H1 (cell line): ENCODE results near the gene CD200R1L. TPM values are rescaled to one million over a fixed set of nuclear protein-coding genes. Genes with fewer than 3 reads are reported as not detected.
"Not testable (repeated sequence)": the region's sequence is repeated elsewhere in the genome, so short reads cannot be mapped to it uniquely, and the experiment has no call there.

Experiments
- CTCF ChIA-PET: fragments of 300-600 bp; sonication (Branson Sonifier 250); formaldehyde crosslinking; loops from one replicate; lab custom pipeline; 2021; ENCODE audit not compliant: partially characterized antibody; lab: Charles Lee
- POLR2A ChIA-PET: fragments of 300-600 bp; sonication (Branson Sonifier 250); formaldehyde crosslinking; loops from one replicate; lab custom pipeline; 2021; ENCODE audit warnings: inconsistent platforms; ENCODE audit not compliant: partially characterized antibody; lab: Charles Lee
- DNase-seq, 2 experiments: peaks; one replicate each; pipeline versions ENCODE4 v3.0.0 to v3.0.0-alpha.2; 2010 to 2022; ENCODE audit warnings: low spot score in 2 of 2, low read depth in 1 of 2, mixed read lengths in 1 of 2
- FAIRE-seq: peaks from 2 replicates; lab custom pipeline; 2011; peaks lifted over from hg19 to GRCh38; lab: Jason Lieb, UNC
- H2AFZ ChIP-seq: 2 replicates; pipeline ENCODE4 v1.8.1; 2012; ENCODE audit warnings: low read length, inconsistent platforms
- H2AK5ac ChIP-seq: 2 replicates; pipeline ENCODE4 v1.6.1; 2013; ENCODE audit warnings: low read depth, low read length
- H2BK120ac ChIP-seq: replicated peaks from 2 replicates; pipeline ENCODE3; 2013; ENCODE audit warnings: low read depth, low read length, inconsistent platforms
- H2BK12ac ChIP-seq: 2 replicates; pipeline ENCODE4 v1.6.1; 2013; ENCODE audit warnings: low read depth, low read length
- H2BK15ac ChIP-seq: 2 replicates; pipeline ENCODE4 v1.6.1; 2013; ENCODE audit warnings: low read length
- H2BK20ac ChIP-seq: 2 replicates; pipeline ENCODE4 v1.6.1; 2013; ENCODE audit warnings: low read length
- H2BK5ac ChIP-seq: 2 replicates; pipeline ENCODE4 v1.6.1; 2013; ENCODE audit warnings: low read depth, low read length
- H3K14ac ChIP-seq: 2 replicates; pipeline ENCODE4 v1.6.1; 2013; ENCODE audit warnings: inconsistent platforms; ENCODE audit not compliant: insufficient read length
- H3K18ac ChIP-seq: 2 replicates; pipeline ENCODE4 v1.6.1; 2013; ENCODE audit warnings: low read length; ENCODE audit errors: extremely low read depth
- H3K23ac ChIP-seq: 2 replicates; pipeline ENCODE4 v1.6.1; 2013; ENCODE audit warnings: inconsistent platforms; ENCODE audit not compliant: insufficient read length
- H3K23me2 ChIP-seq: 2 replicates; pipeline ENCODE4 v1.6.1; 2013; ENCODE audit warnings: low read depth, low read length
- H3K27ac ChIP-seq: 2 replicates; pipeline ENCODE4 v1.6.1; 2011; ENCODE audit warnings: low read depth, low read length, inconsistent platforms
- H3K27me3 ChIP-seq, 4 experiments: replicated peaks in 1 of 4; 1 replicate in 1 of 4; 2 replicates in 3 of 4; pipeline versions ENCODE4 v1.6.1 to v1.8.1; 2011 to 2013; ENCODE audit warnings: low read length in 3 of 4, mild to moderate bottlenecking in 3 of 4, inconsistent platforms in 2 of 4, mixed read lengths in 2 of 4, moderate library complexity in 1 of 4; ENCODE audit not compliant: control insufficient read depth in 3 of 4, insufficient read depth in 3 of 4; ENCODE audit errors: extremely low read depth in 1 of 4
- H3K36me3 ChIP-seq, 4 experiments: 2 replicates each; pipeline versions ENCODE4 v1.6.1 to v1.8.1; 2011 to 2013; ENCODE audit warnings: mild to moderate bottlenecking in 4 of 4, low read length in 3 of 4, moderate library complexity in 2 of 4, control low read depth in 1 of 4, inconsistent platforms in 1 of 4; ENCODE audit not compliant: insufficient read depth in 4 of 4, control insufficient read depth in 2 of 4
- H3K4ac ChIP-seq: replicated peaks from 2 replicates; pipeline ENCODE3; 2013; ENCODE audit warnings: low read length, low read depth, mixed read lengths, inconsistent platforms; ENCODE audit not compliant: insufficient read length
- H3K4me1 ChIP-seq, 4 experiments: replicated peaks in 1 of 4; 1 replicate in 1 of 4; 2 replicates in 3 of 4; pipeline versions ENCODE4 v1.6.1 to v1.8.1; 2011 to 2013; ENCODE audit warnings: low read length in 3 of 4, inconsistent platforms in 2 of 4, mixed read lengths in 1 of 4; ENCODE audit not compliant: insufficient read depth in 4 of 4, control insufficient read depth in 3 of 4
- H3K4me2 ChIP-seq, 2 experiments: 2 replicates each; pipeline versions ENCODE4 v1.6.1 to v1.8.1; 2011 to 2013; ENCODE audit warnings: low read depth in 2 of 2, low read length in 2 of 2, control low read depth in 1 of 2, inconsistent platforms in 1 of 2, mild to moderate bottlenecking in 1 of 2; ENCODE audit not compliant: insufficient read depth in 1 of 2
- H3K4me3 ChIP-seq, 4 experiments: fragments of 200-600, 300-600 bp in 1 of 4; sonication (generic), shearing (Covaris generic), sonication (Bioruptor Twin) in 1 of 4; 2 replicates each; pipeline versions ENCODE4 v1.5.1 to v1.8.1; 2011 to 2016; ENCODE audit warnings: low read length in 4 of 4, low read depth in 3 of 4, control low read depth in 2 of 4, inconsistent platforms in 2 of 4, mild to moderate bottlenecking in 2 of 4, mixed read lengths in 1 of 4, moderate library complexity in 1 of 4; ENCODE audit not compliant: insufficient read depth in 2 of 4; ENCODE audit errors: extremely low read depth in 1 of 4
- H3K56ac ChIP-seq: replicated peaks from 2 replicates; pipeline ENCODE3; 2013; ENCODE audit warnings: low read depth, mild to moderate bottlenecking, mixed read lengths, low read length, inconsistent platforms; ENCODE audit not compliant: insufficient read length
- H3K79me1 ChIP-seq: 2 replicates; pipeline ENCODE4 v1.6.1; 2013; ENCODE audit warnings: low read depth, low read length, control low read depth
- H3K79me2 ChIP-seq, 2 experiments: 2 replicates each; pipeline versions ENCODE4 v1.6.1 to v1.8.1; 2012 to 2013; ENCODE audit warnings: low read length in 2 of 2, mild to moderate bottlenecking in 2 of 2, inconsistent platforms in 1 of 2; ENCODE audit not compliant: insufficient read depth in 2 of 2, control insufficient read depth in 1 of 2
- H3K9ac ChIP-seq, 4 experiments: replicated peaks in 1 of 4; 1 replicate in 1 of 4; 2 replicates in 3 of 4; pipeline versions ENCODE4 v1.6.1 to v1.8.1; 2011 to 2013; ENCODE audit warnings: low read depth in 3 of 4, low read length in 3 of 4, control low read depth in 2 of 4, mild to moderate bottlenecking in 2 of 4, moderate library complexity in 2 of 4, inconsistent platforms in 1 of 4; ENCODE audit errors: extremely low read depth in 1 of 4
- H3K9me3 ChIP-seq, 2 experiments: 2 replicates each; pipeline versions ENCODE4 v1.6.1 to v1.8.1; 2012 to 2013; ENCODE audit warnings: mild to moderate bottlenecking in 2 of 2, moderate library complexity in 2 of 2, control low read depth in 1 of 2, inconsistent platforms in 1 of 2, low read depth in 1 of 2, low read length in 1 of 2, mixed read lengths in 1 of 2; ENCODE audit not compliant: insufficient read depth in 2 of 2
- H4K20me1 ChIP-seq, 2 experiments: replicated peaks in 1 of 2; 2 replicates each; pipeline versions ENCODE3 to v1.8.1; 2011 to 2013; ENCODE audit warnings: inconsistent platforms in 2 of 2, low read length in 2 of 2, mild to moderate bottlenecking in 1 of 2; ENCODE audit not compliant: insufficient read depth in 2 of 2, control insufficient read depth in 1 of 2
- H4K5ac ChIP-seq: 2 replicates; pipeline ENCODE4 v1.6.1; 2013; ENCODE audit warnings: low read length, low read depth, mixed read lengths, inconsistent platforms; ENCODE audit not compliant: insufficient read length
- H4K8ac ChIP-seq: 2 replicates; pipeline ENCODE4 v1.8.0; 2013; ENCODE audit warnings: mild to moderate bottlenecking, moderate library complexity, low read length, inconsistent platforms; ENCODE audit not compliant: insufficient read depth; ENCODE audit errors: extremely low read depth
- H4K91ac ChIP-seq: replicated peaks from 2 replicates; pipeline ENCODE3; 2013; ENCODE audit warnings: low read length, mixed read lengths, inconsistent platforms; ENCODE audit not compliant: insufficient read length
- GTF2F1 ChIP-seq: IDR thresholded peaks from 2 replicates; pipeline ENCODE4 v1.6.1; 2012; ENCODE audit warnings: low read depth, low read length, improper control_type of control experiment, borderline replicate concordance
- KDM4A ChIP-seq: IDR thresholded peaks from one replicate; pipeline ENCODE4 v1.7.1; 2012; ENCODE audit warnings: low read depth, mild to moderate bottlenecking, moderate library complexity, low read length, inconsistent platforms; ENCODE audit not compliant: severe bottlenecking
- RXRA ChIP-seq: IDR thresholded peaks from 2 replicates; pipeline ENCODE4 v1.6.1; 2011; ENCODE audit warnings: low read depth, mild to moderate bottlenecking, low read length, moderate library complexity; ENCODE audit not compliant: insufficient read depth
- SIN3A ChIP-seq, 2 experiments: IDR thresholded peaks in 1 of 2; conservative IDR thresholded peaks in 1 of 2; 2 replicates each; pipeline ENCODE4 v1.6.1; 2011 to 2012; ENCODE audit warnings: low read length in 2 of 2, improper control_type of control experiment in 1 of 2, low read depth in 1 of 2, mild to moderate bottlenecking in 1 of 2
- WGBS, 2 experiments: shearing (Covaris generic) in 1 of 2; methylation state at CpG; one replicate each; pipeline versions ENCODE4 v1.1.6 to v1.1.7; 2013 to 2015; ENCODE audit warnings: low lambda C conversion rate in 2 of 2, mixed read lengths in 2 of 2, inconsistent platforms in 1 of 2, low coverage in 1 of 2, missing lambda C conversion rate in 1 of 2; ENCODE audit not compliant: insufficient replicate concordance in 2 of 2, insufficient coverage in 1 of 2, insufficient read length in 1 of 2; ENCODE audit errors: extremely low coverage in 1 of 2, missing lambda C conversion rate in 1 of 2; 5-methylcytosine and 5-hydroxymethylcytosine counted together
- polyA plus RNA-seq, 7 experiments: library from polyadenylated mRNA; depleted of rRNA in 3 of 7; stranded (reverse) in 5 of 7; unstranded in 2 of 7; fragments of >200 nt in 5 of 7; fragments of 200-250 nt in 2 of 7; gene quantifications; 1 replicate in 5 of 7; 2 replicates in 1 of 7; 4 replicates in 1 of 7; pipeline versions ENCODE4 v1.2.1 to v1.2.3, GENCODE V29; 2011 to 2013; ENCODE audit warnings: missing spikeins in 2 of 7, mixed read lengths in 2 of 7
- total RNA-seq: library from RNA; stranded (reverse); fragmentation: NEBNext Ultra II Directional; extraction: Animal tissue kit (Norgen Biotek cat#: 25700); gene quantifications from 2 replicates; pipeline ENCODE4 v1.2.1, GENCODE V29; 2021

CD200R1L gene
- total and polyA plus RNA-seq, 2 of the 8 experiments (the other 6 are each of a cell fraction or from before 2014, with no cell fraction given): not detected

DNA sequence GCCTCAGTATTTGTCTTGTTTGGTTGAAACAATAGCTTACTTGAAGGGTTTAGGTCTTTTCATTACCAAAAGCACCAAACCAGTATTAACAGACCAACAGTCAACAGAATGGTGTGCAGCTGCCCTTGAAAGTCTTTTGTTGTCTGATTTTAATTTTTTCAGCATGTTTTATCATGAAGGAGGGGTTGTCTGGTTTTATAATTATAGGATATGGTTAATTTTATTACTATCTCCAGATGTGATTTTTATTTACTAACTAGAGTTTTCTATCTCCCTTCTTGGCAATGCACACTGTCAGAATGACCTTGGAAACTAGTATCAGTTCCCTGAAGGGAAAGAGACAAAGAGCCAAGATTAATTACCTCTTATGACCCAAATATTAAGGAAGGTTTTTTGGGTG is 9.2 kb upstream of the CD200R1L start (continued):
- TF ChIP-seq KDM4A (no peak), SIN3A (conservative IDR thresholded peaks at IDR 0.05 in 1 of 2, IDR thresholded peaks at IDR 0.05 in 1 of 2; ENCODE audit: low read depth in 1 of 2, low read length in 2 of 2) (no peak), GTF2F1 (no peak), RXRA (no peak)

DNA sequence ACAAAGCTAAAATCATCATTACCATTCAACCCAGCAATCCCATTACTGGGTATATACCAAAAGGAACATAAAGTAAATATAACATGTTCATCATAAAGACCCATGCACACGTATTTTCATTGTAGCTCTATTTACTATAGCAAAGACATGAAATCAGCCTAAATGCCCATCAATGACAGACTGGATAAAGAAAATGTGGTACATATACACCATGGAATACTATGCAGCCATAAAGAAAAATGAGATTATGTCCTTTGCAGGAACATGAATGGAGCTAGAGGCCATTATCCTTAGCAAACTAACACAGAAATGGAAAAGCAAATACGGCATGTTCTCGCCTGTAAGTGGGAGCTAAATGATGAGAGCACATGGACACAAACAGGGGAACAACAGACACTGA is 8.4 kb upstream of the CD200R1L start:
- H3K4ac ChIP-seq, H4K5ac ChIP-seq, H4K20me1 ChIP-seq, POLR2A ChIA-PET, H3K4me2 ChIP-seq, H3K4me3 ChIP-seq, H2BK120ac ChIP-seq, H3K56ac ChIP-seq, H3K79me1 ChIP-seq, H3K14ac ChIP-seq, H3K36me3 ChIP-seq, H2AFZ ChIP-seq, DNase-seq, H4K8ac ChIP-seq, H3K18ac ChIP-seq, H2BK15ac ChIP-seq, H2AK5ac ChIP-seq, H3K4me1 ChIP-seq, H3K23ac ChIP-seq, H2BK12ac ChIP-seq, H3K79me2 ChIP-seq, FAIRE-seq, H3K27me3 ChIP-seq, H3K23me2 ChIP-seq, H4K91ac ChIP-seq, H3K9ac ChIP-seq, H2BK20ac ChIP-seq, H3K27ac ChIP-seq, H2BK5ac ChIP-seq: not testable (repeated sequence)
- 89% methylated on average over 3 of the region's 3 CpGs; no CpG with 5 or more reads in 1 of the 2 experiments for WGBS, 2 experiments
- CTCF ChIA-PET: interaction anchor here (0.8 to 1.5 kb wide), 3 partner anchors 16 to 124 kb away, joined by 4 read pairs; no protein-coding TSS in a partner anchor
- peaks cover 6 to 18% of the 10 kb centered on the region in 2 experiments for H3K9me3 ChIP-seq
